Superior temporal gyrus (tissue), 1 donor: Measurements from ENCODE around the gene CERS6.
"Not testable (repeated sequence)": the region's sequence is repeated elsewhere in the genome, so short reads cannot be mapped to it uniquely, and the experiment has no call there.

Experiments used
- DNase-seq: peaks from one replicate; pipeline ENCODE4 v3.0.0-alpha.2; 2016; ENCODE audit errors: extremely low spot score

The CERS6 gene

GRCh38 chr2:168773719-168774521 lies 317.8 kb downstream of the CERS6 start:
- peak; percentile 40 for DNase-seq

GRCh38 chr2:168775837-168776236 lies 319.8 kb downstream of the CERS6 start:
- DNase-seq = no peak

GRCh38 chr2:168780669-168781071 lies 324.6 kb downstream of the CERS6 start:
- no peak for DNase-seq

- no peak for DNase-seq
Measured at GRCh38 chr2:168781191-168781817, 325.2 kb downstream of the CERS6 start.

GRCh38 chr2:168782271-168782670 lies 326.2 kb downstream of the CERS6 start:
- no peak for DNase-seq

- no peak for DNase-seq
Measured at GRCh38 chr2:168784993-168785392, 328.9 kb downstream of the CERS6 start.

GRCh38 chr2:168787098-168787781 lies 331.2 kb downstream of the CERS6 start:
- DNase-seq = no peak

- no peak for DNase-seq
Measured at GRCh38 chr2:168787782-168788376, 331.8 kb downstream of the CERS6 start.

GRCh38 chr2:168789776-168790175 lies 333.7 kb downstream of the CERS6 start:
- no peak for DNase-seq

GRCh38 chr2:168790226-168790902 lies 334.3 kb downstream of the CERS6 start:
- DNase-seq = no peak

- DNase-seq = not testable (repeated sequence)
Measured at GRCh38 chr2:168791140-168791539, 335.1 kb downstream of the CERS6 start.

- no peak for DNase-seq
Measured at GRCh38 chr2:168793596-168793995, 337.5 kb downstream of the CERS6 start.

- no peak for DNase-seq
Measured at GRCh38 chr2:168794968-168795367, 338.9 kb downstream of the CERS6 start.

GRCh38 chr2:168796090-168796577 lies 340.1 kb downstream of the CERS6 start:
- DNase-seq = no peak

GRCh38 chr2:168796583-168797285 lies 340.7 kb downstream of the CERS6 start:
- no peak for DNase-seq

- DNase-seq = no peak
Measured at GRCh38 chr2:168797286-168797655, 341.2 kb downstream of the CERS6 start.

- no peak for DNase-seq
Measured at GRCh38 chr2:168798076-168798887, 342.2 kb downstream of the CERS6 start.

- DNase-seq = no peak
Measured at GRCh38 chr2:168798888-168799410, 342.9 kb downstream of the CERS6 start.

- no peak for DNase-seq
Measured at GRCh38 chr2:168801471-168801870, 345.4 kb downstream of the CERS6 start.
